Measurements from ENCODE around the gene TBRG4. TPM values are rescaled to one million over a fixed set of nuclear protein-coding genes. Genes with fewer than 3 reads are reported as not detected.

The TBRG4 gene
- total RNA-seq, 4 donors from 2014 or later = 44.4 to 70.7 (median 49.8) TPM

GRCh38 chr7:45068236-45069023 is 43.1 kb downstream of the TBRG4 start:
- ATAC-seq (ENCODE audit: low FRiP score) (no peak), DNase-seq (ENCODE audit: low spot score) (no peak)
- no peak for TF ChIP-seq CTCF (IDR thresholded peaks at IDR 0.05)

GRCh38 chr7:45067582-45067981 is 43.9 kb downstream of the TBRG4 start:
- no peak for ATAC-seq (ENCODE audit: low FRiP score)
- TF ChIP-seq CTCF (IDR thresholded peaks at IDR 0.05) = no peak
- no peak for DNase-seq (ENCODE audit: low spot score)

- DNase-seq (ENCODE audit: low spot score) (no peak), ATAC-seq (ENCODE audit: low FRiP score) (no peak)
- TF ChIP-seq CTCF (IDR thresholded peaks at IDR 0.05) = no peak
These were observed 45.1 kb downstream of the TBRG4 start for GRCh38 chr7:45066409-45066808.

GRCh38 chr7:45065031-45065995 is 46.2 kb downstream of the TBRG4 start:
- no peak for ATAC-seq (ENCODE audit: low FRiP score)
- TF ChIP-seq CTCF (IDR thresholded peaks at IDR 0.05) = no peak
- DNase-seq (ENCODE audit: low spot score) = no peak

GRCh38 chr7:45064047-45064725 is 47.3 kb downstream of the TBRG4 start:
- DNase-seq (ENCODE audit: low spot score) = no peak
- no peak for ATAC-seq (ENCODE audit: low FRiP score)
- no peak for TF ChIP-seq CTCF (IDR thresholded peaks at IDR 0.05)

GRCh38 chr7:45061806-45062425 is 49.6 kb downstream of the TBRG4 start:
- DNase-seq (ENCODE audit: low spot score) (no peak), ATAC-seq (ENCODE audit: low FRiP score) (no peak)
- no peak for TF ChIP-seq CTCF (IDR thresholded peaks at IDR 0.05)
